ENCODE results near the gene LLGL1.

Gene LLGL1

DNA sequence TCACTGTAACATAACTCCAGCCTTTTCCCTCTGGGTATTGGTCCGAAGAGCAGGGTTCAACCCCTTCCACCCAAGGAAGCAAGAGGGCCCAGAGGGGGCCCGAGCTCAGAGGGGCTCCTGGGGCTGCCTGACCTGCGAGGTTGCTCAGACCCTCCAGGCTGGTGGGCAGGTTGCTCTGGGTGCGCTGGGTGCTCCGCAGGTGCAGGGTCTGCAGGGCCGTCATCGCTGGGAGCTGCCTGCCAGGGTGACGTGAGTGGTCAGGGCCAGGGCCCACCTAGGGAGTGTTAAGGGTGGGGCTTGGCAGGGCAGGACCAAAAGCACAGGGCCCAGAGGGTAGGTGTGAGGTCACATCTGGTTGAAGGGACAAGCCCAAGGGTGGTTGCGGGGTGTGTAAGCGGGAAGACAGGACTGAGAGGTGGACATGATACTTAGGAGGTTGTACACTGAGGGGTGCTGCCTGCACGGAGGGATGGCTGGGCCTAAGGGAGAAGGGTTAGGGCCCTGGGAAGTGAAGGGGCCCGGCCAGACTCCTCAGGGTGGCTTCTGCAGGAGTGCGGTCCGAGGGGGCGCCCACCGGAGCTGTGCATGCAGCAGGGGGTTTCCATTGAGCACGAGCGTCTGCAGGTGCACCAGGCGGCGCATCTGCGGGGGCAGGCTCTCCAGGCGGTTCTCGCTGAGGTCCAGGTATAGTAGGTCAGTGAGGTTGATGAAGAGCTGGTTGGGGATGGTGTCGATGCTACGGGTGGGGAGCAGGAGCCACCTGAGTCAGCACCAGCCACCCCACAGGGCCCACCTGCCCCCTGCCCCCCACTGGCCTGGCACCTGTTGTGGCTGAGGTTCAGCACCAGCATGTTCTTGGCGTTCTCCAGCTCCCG lies 28.7 kb downstream of the LLGL1 start:
- Histone ChIP-seq H2AFZ (ENCODE audit: low read depth, low read length, severe bottlenecking) (no peak overlapping the region), H3K9ac (ENCODE audit: low read length) (no peak overlapping the region), H3K9me2 (replicated peaks; ENCODE audit: insufficient read depth, low read length) (no peaks in the 10 kb centered on the region), H3K27ac (ENCODE audit: low read depth, low read length) (no peak overlapping the region), H3K9me3 (ENCODE audit: insufficient read depth, low read length) (no peaks in the 10 kb centered on the region), H3K4me2 (ENCODE audit: low read depth, low read length, poor library complexity, severe bottlenecking) (no peak overlapping the region), H4K20me1 (ENCODE audit: low read depth, low read length) (no peaks in the 10 kb centered on the region), H3K4me3 (ENCODE audit: insufficient read depth, low read length, poor library complexity, severe bottlenecking) (no peak overlapping the region), H3F3A (ENCODE audit: insufficient read depth) (no peaks in the 10 kb centered on the region), H3K27me3 (ENCODE audit: low read length) (no peaks in the 10 kb centered on the region), H3K79me2 (ENCODE audit: insufficient read depth, low read length) (peaks cover 14% of the 10 kb centered on the region; the same call in 1 of the 2 replicates), H3K36me3 (ENCODE audit: low read length) (no peaks in the 10 kb centered on the region)
- no peak for TF ChIP-seq EZH2phosphoT487 (conservative IDR thresholded peaks at IDR 0.05; ENCODE audit: low read length)
- TF ChIP-seq, protein P1, sequence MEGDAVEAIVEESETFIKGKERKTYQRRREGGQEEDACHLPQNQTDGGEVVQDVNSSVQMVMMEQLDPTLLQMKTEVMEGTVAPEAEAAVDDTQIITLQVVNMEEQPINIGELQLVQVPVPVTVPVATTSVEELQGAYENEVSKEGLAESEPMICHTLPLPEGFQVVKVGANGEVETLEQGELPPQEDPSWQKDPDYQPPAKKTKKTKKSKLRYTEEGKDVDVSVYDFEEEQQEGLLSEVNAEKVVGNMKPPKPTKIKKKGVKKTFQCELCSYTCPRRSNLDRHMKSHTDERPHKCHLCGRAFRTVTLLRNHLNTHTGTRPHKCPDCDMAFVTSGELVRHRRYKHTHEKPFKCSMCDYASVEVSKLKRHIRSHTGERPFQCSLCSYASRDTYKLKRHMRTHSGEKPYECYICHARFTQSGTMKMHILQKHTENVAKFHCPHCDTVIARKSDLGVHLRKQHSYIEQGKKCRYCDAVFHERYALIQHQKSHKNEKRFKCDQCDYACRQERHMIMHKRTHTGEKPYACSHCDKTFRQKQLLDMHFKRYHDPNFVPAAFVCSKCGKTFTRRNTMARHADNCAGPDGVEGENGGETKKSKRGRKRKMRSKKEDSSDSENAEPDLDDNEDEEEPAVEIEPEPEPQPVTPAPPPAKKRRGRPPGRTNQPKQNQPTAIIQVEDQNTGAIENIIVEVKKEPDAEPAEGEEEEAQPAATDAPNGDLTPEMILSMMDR (IDR thresholded peaks at IDR 0.05; ENCODE audit: insufficient read depth, low read length, poor library complexity, severe bottlenecking), result no peak

DNA sequence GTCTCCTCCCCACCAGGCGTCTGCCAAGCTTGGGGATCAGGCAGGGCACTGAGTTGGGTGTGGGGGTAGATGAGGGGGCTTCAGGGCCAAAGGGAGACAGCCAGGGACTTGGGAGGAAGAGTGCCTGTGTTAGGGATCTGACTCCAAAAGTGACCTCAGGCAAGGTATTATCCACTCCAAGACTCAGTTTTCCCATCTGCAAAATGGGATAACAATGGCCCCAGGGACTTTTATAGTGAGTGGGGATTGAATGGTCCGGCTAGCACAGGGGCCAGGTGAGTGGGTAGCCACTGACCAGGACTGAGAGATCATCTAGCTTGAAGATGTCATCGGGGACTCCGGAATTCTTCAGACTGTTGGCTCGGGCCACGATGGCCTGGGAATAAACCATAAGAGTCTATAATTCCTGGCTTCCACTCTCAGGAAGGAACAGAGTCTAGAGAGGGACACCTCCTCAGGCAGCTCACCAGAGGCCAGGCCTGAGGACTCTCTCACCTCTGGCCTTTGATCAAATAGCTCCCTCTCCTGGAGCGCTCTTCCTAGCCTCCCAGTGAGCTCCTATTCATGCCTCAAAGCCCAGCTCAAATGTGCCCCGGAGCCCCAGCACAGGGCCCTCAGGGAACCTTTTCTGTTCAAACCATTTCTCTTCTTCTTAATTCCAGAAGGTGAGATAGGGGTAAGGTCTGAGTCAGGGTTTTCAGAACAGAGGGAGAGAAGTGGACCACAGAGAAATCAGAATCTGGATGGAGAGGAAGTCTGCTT lies 29.6 kb downstream of the LLGL1 start:
- no peak for TF ChIP-seq EZH2phosphoT487 (conservative IDR thresholded peaks at IDR 0.05; ENCODE audit: low read length)
- TF ChIP-seq, protein P1 (IDR thresholded peaks at IDR 0.05; ENCODE audit: insufficient read depth, low read length, poor library complexity, severe bottlenecking), result no peak
- no peak overlapping the region for H2AFZ ChIP-seq (ENCODE audit: low read depth, low read length, severe bottlenecking)
- no peaks in the 10 kb centered on the region for H3K9me2 ChIP-seq (replicated peaks; ENCODE audit: insufficient read depth, low read length)
- no peak overlapping the region for H3K27ac ChIP-seq (ENCODE audit: low read depth, low read length)
- no peaks in the 10 kb centered on the region for H4K20me1 ChIP-seq (ENCODE audit: low read depth, low read length)
- no peaks in the 10 kb centered on the region for H3K9me3 ChIP-seq (ENCODE audit: insufficient read depth, low read length)
- no peaks in the 10 kb centered on the region for H3K27me3 ChIP-seq (ENCODE audit: low read length)
- peaks cover 14% of the 10 kb centered on the region; the same call in 1 of the 2 replicates for H3K79me2 ChIP-seq (ENCODE audit: insufficient read depth, low read length)
- H3K4me2 ChIP-seq (ENCODE audit: low read depth, low read length, poor library complexity, severe bottlenecking), result no peak overlapping the region
- H3F3A ChIP-seq (ENCODE audit: insufficient read depth), result peaks cover 6% of the 10 kb centered on the region; the same call in 1 of the 2 replicates
- H3K36me3 ChIP-seq (ENCODE audit: low read length), result no peaks in the 10 kb centered on the region
- no peak overlapping the region for H3K9ac ChIP-seq (ENCODE audit: low read length)
- no peak overlapping the region for H3K4me3 ChIP-seq (ENCODE audit: insufficient read depth, low read length, poor library complexity, severe bottlenecking)

DNA sequence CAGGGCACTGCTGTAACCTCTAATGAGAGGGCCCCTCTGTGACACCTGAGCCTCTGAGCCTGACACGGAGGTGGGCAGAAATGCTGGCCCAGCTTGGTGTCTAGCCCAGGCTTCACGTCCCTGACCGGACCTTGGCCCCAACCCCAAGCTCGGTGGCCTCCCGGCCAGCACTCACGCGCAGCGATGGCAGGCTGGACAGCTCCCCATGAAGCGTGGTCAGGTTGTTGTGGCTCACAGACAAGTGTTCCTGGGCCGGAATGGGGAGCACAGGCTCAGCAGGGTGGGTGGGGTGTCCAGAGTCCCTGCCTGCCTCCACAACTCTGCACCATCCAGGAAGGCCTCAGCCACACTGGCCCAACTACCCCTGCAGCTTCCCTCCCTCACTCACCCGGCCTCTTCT lies 30.9 kb downstream of the LLGL1 start:
- Histone ChIP-seq H3K27ac (ENCODE audit: low read depth, low read length) (no peak overlapping the region), H3K27me3 (ENCODE audit: low read length) (no peaks in the 10 kb centered on the region)

More for the DNA sequence above, 30.9 kb downstream of the LLGL1 start:
- Histone ChIP-seq H3K4me2 (ENCODE audit: low read depth, low read length, poor library complexity, severe bottlenecking) (no peak overlapping the region), H3K9me3 (ENCODE audit: insufficient read depth, low read length) (no peaks in the 10 kb centered on the region), H3K36me3 (ENCODE audit: low read length) (no peaks in the 10 kb centered on the region), H2AFZ (ENCODE audit: low read depth, low read length, severe bottlenecking) (no peak overlapping the region), H3F3A (ENCODE audit: insufficient read depth) (peaks cover 6% of the 10 kb centered on the region; the same call in 1 of the 2 replicates), H3K9ac (ENCODE audit: low read length) (no peak overlapping the region), H3K79me2 (ENCODE audit: insufficient read depth, low read length) (peaks cover 14% of the 10 kb centered on the region; the same call in 1 of the 2 replicates), H4K20me1 (ENCODE audit: low read depth, low read length) (no peaks in the 10 kb centered on the region), H3K9me2 (replicated peaks; ENCODE audit: insufficient read depth, low read length) (no peaks in the 10 kb centered on the region), H3K4me3 (ENCODE audit: insufficient read depth, low read length, poor library complexity, severe bottlenecking) (no peak overlapping the region)
- TF ChIP-seq, protein P1 (IDR thresholded peaks at IDR 0.05; ENCODE audit: insufficient read depth, low read length, poor library complexity, severe bottlenecking), result no peak
- TF ChIP-seq EZH2phosphoT487 (conservative IDR thresholded peaks at IDR 0.05; ENCODE audit: low read length), result no peak

Measured in SU-DHL-6 (cell line).